Liver (tissue), 3 donors: ENCODE measurements around the gene PTPRD.

Experiments
- HNF4A ChIP-seq, 2 donors: conservative IDR thresholded peaks; 2 replicates each; pipeline ENCODE4 v1.6.1; 2016; ENCODE audit warnings: antibody characterized with exemption in 2 of 2, mild to moderate bottlenecking in 2 of 2
- REST ChIP-seq: IDR thresholded peaks from 2 replicates; pipeline ENCODE4 v1.6.1; 2016; ENCODE audit warnings: antibody characterized with exemption, mild to moderate bottlenecking
- TAF1 ChIP-seq: conservative IDR thresholded peaks from 2 replicates; pipeline ENCODE4 v1.6.1; 2016; ENCODE audit warnings: antibody characterized with exemption, mild to moderate bottlenecking
- TF ChIP-seq, protein P1 (sequence below): fragments of 150-350 bp; IDR thresholded peaks from 2 replicates; pipeline ENCODE4 v1.5.1; 2017; ENCODE audit warnings: improper control_type of control experiment, low read depth, low read length; ENCODE audit not compliant: missing input control
- TF ChIP-seq, protein P2 (sequence below): IDR thresholded peaks from 2 replicates; pipeline ENCODE4 v1.6.1; 2016; ENCODE audit warnings: antibody characterized with exemption
- TF ChIP-seq, protein P3 (sequence below): IDR thresholded peaks from 2 replicates; pipeline ENCODE4 v1.6.1; 2016; ENCODE audit warnings: antibody characterized with exemption
- donor health status: healthy.
- donor health status: healthy.

- TF ChIP-seq, protein P1, sequence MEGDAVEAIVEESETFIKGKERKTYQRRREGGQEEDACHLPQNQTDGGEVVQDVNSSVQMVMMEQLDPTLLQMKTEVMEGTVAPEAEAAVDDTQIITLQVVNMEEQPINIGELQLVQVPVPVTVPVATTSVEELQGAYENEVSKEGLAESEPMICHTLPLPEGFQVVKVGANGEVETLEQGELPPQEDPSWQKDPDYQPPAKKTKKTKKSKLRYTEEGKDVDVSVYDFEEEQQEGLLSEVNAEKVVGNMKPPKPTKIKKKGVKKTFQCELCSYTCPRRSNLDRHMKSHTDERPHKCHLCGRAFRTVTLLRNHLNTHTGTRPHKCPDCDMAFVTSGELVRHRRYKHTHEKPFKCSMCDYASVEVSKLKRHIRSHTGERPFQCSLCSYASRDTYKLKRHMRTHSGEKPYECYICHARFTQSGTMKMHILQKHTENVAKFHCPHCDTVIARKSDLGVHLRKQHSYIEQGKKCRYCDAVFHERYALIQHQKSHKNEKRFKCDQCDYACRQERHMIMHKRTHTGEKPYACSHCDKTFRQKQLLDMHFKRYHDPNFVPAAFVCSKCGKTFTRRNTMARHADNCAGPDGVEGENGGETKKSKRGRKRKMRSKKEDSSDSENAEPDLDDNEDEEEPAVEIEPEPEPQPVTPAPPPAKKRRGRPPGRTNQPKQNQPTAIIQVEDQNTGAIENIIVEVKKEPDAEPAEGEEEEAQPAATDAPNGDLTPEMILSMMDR: no peak
- TF ChIP-seq HNF4A (conservative IDR thresholded peaks at IDR 0.05) (no peak), REST (no peak), TAF1 (no peak)
- TF ChIP-seq, protein P2, sequence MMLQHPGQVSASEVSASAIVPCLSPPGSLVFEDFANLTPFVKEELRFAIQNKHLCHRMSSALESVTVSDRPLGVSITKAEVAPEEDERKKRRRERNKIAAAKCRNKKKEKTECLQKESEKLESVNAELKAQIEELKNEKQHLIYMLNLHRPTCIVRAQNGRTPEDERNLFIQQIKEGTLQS: no peak
- TF ChIP-seq, protein P3, sequence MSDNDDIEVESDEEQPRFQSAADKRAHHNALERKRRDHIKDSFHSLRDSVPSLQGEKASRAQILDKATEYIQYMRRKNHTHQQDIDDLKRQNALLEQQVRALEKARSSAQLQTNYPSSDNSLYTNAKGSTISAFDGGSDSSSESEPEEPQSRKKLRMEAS: no peak
Observed at GRCh38 chr9:8365466-8366160, 2247.2 kb downstream of the PTPRD start.
